Heart left ventricle (tissue), 16 donors: ENCODE data around the gene TXNRD3. TPM values are rescaled to one million over a fixed set of nuclear protein-coding genes. Genes with fewer than 3 reads are reported as not detected.
"Not testable (repeated sequence)": the region's sequence is repeated elsewhere in the genome, so short reads cannot be mapped to it uniquely, and the experiment has no call there.

Experiments used
- ATAC-seq, 4 donors: fragments of 200-7000 bp; cut with Tn5 transposase; one replicate each; pipeline ENCODE4 v1.9.1; 2020 to 2022; ENCODE audit warnings: moderate library complexity in 4 of 4, mild to moderate bottlenecking in 3 of 4, moderate number of reproducible peaks in 1 of 4
- DNase-seq, 5 donors: peaks; one replicate each; pipeline ENCODE4 v3.0.0-alpha.2; 2020
- H3K27ac ChIP-seq, 12 donors: fragments of 200-600 bp; sonication (generic) in 4 of 12; one replicate each; pipeline versions ENCODE4 v1.5.0 to v1.8.0; 2016 to 2022; ENCODE audit warnings: mild to moderate bottlenecking in 2 of 12
- H3K27me3 ChIP-seq, 9 donors: fragments of 200-600 bp; sonication (generic) in 2 of 9; one replicate each; pipeline versions ENCODE4 v1.5.1 to v1.8.0; 2016 to 2022; ENCODE audit warnings: mild to moderate bottlenecking in 3 of 9
- H3K36me3 ChIP-seq, 9 donors: fragments of 200-600 bp; sonication (generic) in 2 of 9; one replicate each; pipeline versions ENCODE4 v1.5.0 to v1.8.0; 2018 to 2022; ENCODE audit warnings: mild to moderate bottlenecking in 2 of 9
- H3K4me1 ChIP-seq, 12 donors: fragments of 200-600 bp; sonication (generic) in 4 of 12; one replicate each; pipeline versions ENCODE4 v1.5.0 to v1.8.0; 2016 to 2022; ENCODE audit warnings: mild to moderate bottlenecking in 3 of 12
- H3K4me3 ChIP-seq, 12 donors: fragments of 200-600 bp; sonication (generic) in 4 of 12; one replicate each; pipeline versions ENCODE4 v1.5.0 to v1.8.0; 2017 to 2022; ENCODE audit warnings: mild to moderate bottlenecking in 9 of 12, moderate library complexity in 4 of 12
- H3K9me3 ChIP-seq, 12 donors: fragments of 200-600 bp; sonication (generic) in 4 of 12; one replicate each; pipeline versions ENCODE4 v1.5.0 to v1.8.0; 2016 to 2022; ENCODE audit warnings: mild to moderate bottlenecking in 1 of 12
- CTCF ChIP-seq, 12 donors: fragments of 200-600 bp; sonication (generic) in 4 of 12; IDR thresholded peaks; one replicate each; pipeline versions ENCODE4 v1.5.0 to v1.8.0; 2018 to 2022; ENCODE audit warnings: antibody characterized with exemption in 12 of 12, mild to moderate bottlenecking in 5 of 12
- POLR2A ChIP-seq, 2 donors: fragments of 450-650 bp; IDR thresholded peaks; one replicate each; pipeline ENCODE4 v1.6.1; 2017; ENCODE audit warnings: antibody characterized with exemption in 2 of 2, mild to moderate bottlenecking in 2 of 2, moderate library complexity in 2 of 2
- WGBS, 4 donors: extraction: QIAGEN DNeasy Blood & Tissue Kit in 2 of 4; methylation state at CpG; one replicate each; pipeline versions ENCODE4 v1.1.5 to v1.1.7; 2013 to 2018; 5-methylcytosine and 5-hydroxymethylcytosine counted together
- intact Hi-C, 10 donors: fragments of 100-400 bp; cut with DNase I; formaldehyde crosslinking; loops; one replicate each; pipeline versions ENCODE4 v1.11.1 to v1.14.2; 2022
- polyA plus RNA-seq, 2 donors: library from polyadenylated mRNA; stranded (reverse); fragments of 200-250 nt; gene quantifications; one replicate each; pipeline ENCODE4 v1.2.3, GENCODE V29; 2013
- total RNA-seq, 9 donors: library from RNA; depleted of rRNA in 2 of 9; stranded (reverse); fragments of >200 nt in 2 of 9; fragmentation: NEBNext Ultra II Directional in 3 of 9; extraction: Animal tissue kit (Norgen Biotek cat#: 25700) in 3 of 9; gene quantifications; one replicate each; pipeline versions ENCODE4 v1.1.0 to v1.2.4, GENCODE V29; 2016 to 2023
- donor health status: ischemic (EF 13 %, LVEDD 7.1; RV severe dilation, severe dysfunction).
- donor health status: healthy with polysubstance abuse.
- donor health status: DM: no; HTN: yes; CAD: no.
- donor health status: DM: no; HTN: no; CAD: no.
- donor health status: ischemic (EF 25% LVEDD 6.9; RV normal size, moderate dysfunction).
- donor health status: ischemic (EF 25% LVEDD 5.7; RV mildly dilated, moderate dysfunction).
- donor health status: healthy.
- donor health status: DM: yes; HTN: yes; CAD: no.
- donor health status: ischemic (EF 35%, LVEDD 5.7; RV mildly dilated, moderate dysfunction).
- donor health status: nonischemic (EF 11% LVEDD 7.7; RV severe dilation, severe dysfunction).
- donor health status: DM: yes; HTN: yes; CAD: no.
- donor health status: PGD.
- donor health status: ischemic (EF 29% LVEDD 5.4; RV normal size, mild dysfunction).
- donor health status: nonischemic (EF 23%, LVEDD 6.1; RV moderate dilation, normal function).

TXNRD3 gene
- total and polyA plus RNA-seq, 11 donors, result 1.7 to 8.2 (median 5.7) TPM

- TF ChIP-seq CTCF (IDR thresholded peaks at IDR 0.05), result no peak
- no peak for TF ChIP-seq POLR2A (IDR thresholded peaks at IDR 0.05)
- peaks cover 0 to 51% (median 8%) of the 10 kb centered on the region in 9 donors for H3K36me3 ChIP-seq
Observed at GRCh38 chr3:126604691-126605090, 50.2 kb downstream of the TXNRD3 start.

GRCh38 chr3:126599101-126599500 lies 55.8 kb downstream of the TXNRD3 start:
- WGBS, 4 donors, result 0 to 56% (median 0%) methylated on average over 1 of the region's 1 CpG

More at GRCh38 chr3:126604691-126605090, 50.2 kb downstream of the TXNRD3 start:
- intact Hi-C loops, result no loop called here
- DNase-seq, result no peak
- no peaks in the 10 kb centered on the region for H3K9me3 ChIP-seq
- WGBS, 4 donors, result 88 to 94% (median 89%) methylated on average over 6 of the region's 6 CpGs
- ATAC-seq, result no peak
- H3K27me3 ChIP-seq, result no peaks in the 10 kb centered on the region
- no peak overlapping the region for H3K4me3 ChIP-seq
- H3K27ac ChIP-seq, result no peak overlapping the region
- peaks cover 0 to 6% (median 0%) of the 10 kb centered on the region in 12 donors for H3K4me1 ChIP-seq

GRCh38 chr3:126595479-126595878 lies 59.4 kb downstream of the TXNRD3 start:
- H3K4me1 ChIP-seq, intact Hi-C loops, H3K36me3 ChIP-seq, H3K4me3 ChIP-seq, ATAC-seq, H3K9me3 ChIP-seq, H3K27me3 ChIP-seq, H3K27ac ChIP-seq, DNase-seq: not testable (repeated sequence)
- 91 to 98% (median 94%) methylated on average over 4 of the region's 4 CpGs for WGBS, 4 donors

More at GRCh38 chr3:126599101-126599500, 55.8 kb downstream of the TXNRD3 start:
- ATAC-seq (no peak), DNase-seq (no peak)
- Histone ChIP-seq H3K27me3 (no peaks in the 10 kb centered on the region), H3K4me1 (no peaks in the 10 kb centered on the region), H3K36me3 (peaks cover 0 to 4% (median 0%) of the 10 kb centered on the region in 9 donors), H3K27ac (no peak overlapping the region), H3K4me3 (no peak overlapping the region), H3K9me3 (no peaks in the 10 kb centered on the region)
- intact Hi-C loops, result no loop called here
- TF ChIP-seq CTCF (IDR thresholded peaks at IDR 0.05) (no peak), POLR2A (IDR thresholded peaks at IDR 0.05) (no peak)

GRCh38 chr3:126591515-126591914 lies 63.4 kb downstream of the TXNRD3 start:
- 65 to 70% (median 67%) methylated on average over 5 of the region's 5 CpGs for WGBS, 4 donors
- H3K4me1 ChIP-seq, H3K36me3 ChIP-seq, DNase-seq, ATAC-seq, H3K27me3 ChIP-seq, H3K4me3 ChIP-seq, H3K27ac ChIP-seq, intact Hi-C loops: not testable (repeated sequence)
- H3K9me3 ChIP-seq, result peaks cover 0 to 29% (median 0%) of the 10 kb centered on the region in 12 donors

- DNase-seq, result no peak
- WGBS, 4 donors, result 75 to 82% (median 77%) methylated on average over 4 of the region's 4 CpGs
- TF ChIP-seq POLR2A (IDR thresholded peaks at IDR 0.05), result no peak
- TF ChIP-seq CTCF (IDR thresholded peaks at IDR 0.05), result no peak
- no peaks in the 10 kb centered on the region for H3K27me3 ChIP-seq
- H3K4me1 ChIP-seq, result no peaks in the 10 kb centered on the region
- intact Hi-C loops, result no loop called here
- no peak overlapping the region for H3K27ac ChIP-seq
- no peak for ATAC-seq
- H3K36me3 ChIP-seq, result no peaks in the 10 kb centered on the region
- peaks cover 0 to 19% (median 0%) of the 10 kb centered on the region in 12 donors for H3K9me3 ChIP-seq
- no peak overlapping the region for H3K4me3 ChIP-seq
Observed at GRCh38 chr3:126582311-126582710, 72.6 kb downstream of the TXNRD3 start.
